Tongue (tissue), 2 donors: Measurements from ENCODE around the gene PXDC1. TPM values are rescaled to one million over a fixed set of nuclear protein-coding genes. Genes with fewer than 3 reads are reported as not detected.
A peak's percentile ranks its signal among the peaks of the same experiment; 100 is the strongest.

Experiments used
- DNase-seq: peaks from one replicate; pipeline ENCODE4 v3.0.0-alpha.2; 2015
- total RNA-seq: library from RNA; depleted of rRNA; stranded (reverse); fragments of >200 nt; gene quantifications from one replicate; pipeline ENCODE4 v1.2.3, GENCODE V29; 2014

PXDC1 gene
- total RNA-seq, 1 donor from 2014 or later = 32.5 TPM

DNA sequence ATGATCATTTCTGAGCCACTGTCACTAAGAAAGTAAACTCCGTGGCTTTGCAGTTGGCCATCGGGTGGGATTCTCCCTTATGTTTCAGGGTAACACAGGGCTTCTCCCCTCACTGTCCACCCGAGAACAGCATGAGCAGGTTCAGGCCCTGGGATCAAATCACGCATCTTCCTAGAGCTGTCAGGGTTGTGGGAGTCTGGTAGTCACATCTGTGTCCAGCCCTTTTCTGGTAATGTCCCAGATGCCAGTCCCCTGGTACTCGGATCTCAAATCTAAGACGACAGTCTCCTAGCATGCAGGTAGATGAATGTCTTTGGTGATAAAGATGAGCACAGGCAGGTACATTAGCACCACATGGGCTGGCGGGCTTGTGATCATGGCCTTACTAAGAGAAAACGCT, 4.8 kb downstream of the PXDC1 start:
- no peak for DNase-seq

DNA sequence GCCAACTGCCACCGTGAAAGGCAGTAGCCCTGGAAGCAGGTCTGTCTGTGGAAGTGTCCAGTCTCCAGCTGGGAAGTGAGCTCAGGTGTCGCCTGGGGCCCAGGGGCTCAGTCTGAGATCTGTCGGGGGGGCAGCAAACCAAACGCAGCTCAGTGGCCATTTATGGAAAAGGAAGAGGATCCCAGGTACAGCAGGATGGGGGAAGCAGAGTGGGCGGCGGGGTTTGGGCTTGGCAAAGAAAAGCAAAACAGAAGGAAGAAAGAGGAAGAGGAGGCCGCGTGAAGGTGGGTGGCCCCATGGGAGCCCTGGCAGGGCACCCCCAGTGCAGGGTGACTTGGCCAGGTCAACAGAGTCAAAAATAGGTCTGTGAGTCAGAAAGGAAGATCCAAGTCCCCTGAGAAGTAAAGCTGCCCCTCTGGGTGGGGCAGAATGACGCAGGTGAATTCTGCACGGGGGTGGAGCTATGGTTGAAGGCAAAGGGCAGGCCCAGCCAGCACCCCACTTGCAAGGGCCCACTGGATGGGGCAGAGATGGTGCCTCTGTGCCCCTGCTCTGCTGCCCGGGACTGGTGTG, 5.3 kb downstream of the PXDC1 start:
- no peak for DNase-seq

DNA sequence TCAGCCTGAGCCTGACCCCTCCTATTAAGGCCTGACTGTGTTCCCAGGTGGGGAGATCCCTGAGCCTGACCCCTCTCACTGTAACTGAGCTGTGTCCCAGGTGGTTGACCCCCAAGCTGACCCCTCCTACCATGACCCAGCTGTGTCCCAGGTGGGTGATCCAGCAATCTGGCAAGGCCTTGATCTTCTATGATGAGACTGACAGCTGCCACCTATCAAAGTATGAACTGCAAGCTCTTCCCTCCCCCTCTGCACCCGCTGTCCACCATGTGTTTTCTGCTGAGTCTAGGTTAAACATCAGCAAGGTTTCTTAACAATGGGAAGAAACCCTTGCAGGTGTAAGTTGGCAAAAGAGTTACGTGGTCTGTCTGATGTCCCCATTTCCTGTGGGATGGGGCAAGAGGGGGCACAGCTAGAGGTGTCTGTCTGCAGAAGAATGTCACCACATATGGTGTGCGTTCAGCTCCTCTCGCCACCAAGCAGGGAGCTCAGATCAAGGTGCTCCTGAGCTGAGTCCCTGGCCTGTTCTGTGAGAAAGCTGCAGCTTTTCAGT, 5.9 kb downstream of the PXDC1 start:
- DNase-seq = no peak

DNA sequence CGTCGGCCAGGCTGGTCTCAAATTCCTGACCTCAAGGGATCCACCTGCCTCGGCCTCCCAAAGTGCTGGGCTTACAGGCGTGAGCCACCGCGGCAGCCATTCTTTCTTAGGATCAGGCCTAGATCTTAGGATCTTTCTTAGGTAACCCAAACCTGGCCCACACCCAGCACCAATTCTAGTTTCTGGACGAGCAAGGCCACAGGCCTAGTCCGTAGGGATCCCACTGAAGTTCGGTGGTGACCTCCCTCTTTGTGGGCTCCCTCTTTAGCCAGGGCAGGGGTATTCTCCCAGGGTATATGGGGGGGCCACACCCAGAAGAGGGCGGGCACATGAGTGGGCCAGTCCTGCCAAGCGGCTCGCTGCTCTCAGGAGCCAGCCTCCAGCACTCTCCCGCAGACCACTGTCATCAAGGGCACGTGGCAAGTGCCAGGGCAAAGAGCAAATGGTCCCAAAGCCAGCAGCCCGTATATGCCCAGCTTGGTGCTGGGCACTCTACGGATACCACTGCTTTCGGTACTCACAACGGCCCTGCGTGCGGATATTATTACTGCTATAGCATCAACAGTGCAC, 6.5 kb downstream of the PXDC1 start:
- no peak for DNase-seq

DNA sequence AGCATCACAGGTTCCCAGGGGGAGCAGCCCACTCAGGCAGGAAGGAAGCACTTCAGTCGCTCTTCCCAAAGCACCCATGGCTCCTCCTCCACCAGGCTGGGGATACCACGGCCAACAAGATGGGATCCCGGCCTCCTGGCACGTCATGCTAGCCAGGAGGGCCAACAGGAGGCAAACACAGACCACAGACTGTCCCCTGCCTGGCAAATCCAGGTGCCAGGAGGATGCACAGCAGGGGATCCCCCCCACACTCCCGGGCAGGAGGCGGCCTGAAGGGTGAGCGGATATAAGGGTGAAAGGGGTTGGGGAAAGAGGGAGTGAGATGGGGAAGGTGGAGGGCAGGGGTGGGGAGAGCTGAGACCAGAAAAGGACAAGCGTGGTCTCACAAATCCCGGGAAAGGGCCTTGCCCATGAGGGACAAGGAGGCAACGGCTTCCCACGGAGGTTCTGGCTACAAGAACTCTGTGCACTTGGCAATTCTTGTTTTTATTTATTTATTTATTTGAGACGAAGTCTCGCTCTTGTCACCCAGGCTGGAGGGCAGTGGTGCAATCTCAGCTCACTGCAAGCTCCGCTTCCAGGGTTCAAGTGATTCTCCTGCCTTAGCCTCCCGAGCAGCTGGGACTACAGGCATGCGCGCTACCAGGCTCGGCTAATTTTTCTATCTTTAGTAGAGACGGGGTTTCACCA, 7.2 kb downstream of the PXDC1 start:
- no peak for DNase-seq

DNA sequence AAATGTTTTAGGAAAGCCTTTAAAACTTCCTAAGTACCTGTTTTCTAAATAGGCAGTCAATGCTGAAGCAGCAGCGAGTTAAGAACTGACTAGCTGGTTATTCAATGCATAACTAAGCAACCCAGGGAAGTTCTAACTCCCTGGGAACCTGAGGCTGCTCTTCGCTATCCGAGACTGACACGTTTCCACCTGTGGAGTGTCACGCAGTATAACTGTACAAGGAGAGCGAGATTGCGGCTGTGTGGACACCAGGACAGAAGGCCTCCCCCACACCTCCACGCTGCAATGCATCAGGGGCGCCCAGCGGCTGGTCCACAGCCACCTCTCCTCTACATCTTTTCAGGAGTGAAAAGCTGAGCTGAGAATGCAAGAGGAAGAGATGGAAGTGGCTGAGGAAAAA, 8.0 kb downstream of the PXDC1 start:
- no peak for DNase-seq

DNA sequence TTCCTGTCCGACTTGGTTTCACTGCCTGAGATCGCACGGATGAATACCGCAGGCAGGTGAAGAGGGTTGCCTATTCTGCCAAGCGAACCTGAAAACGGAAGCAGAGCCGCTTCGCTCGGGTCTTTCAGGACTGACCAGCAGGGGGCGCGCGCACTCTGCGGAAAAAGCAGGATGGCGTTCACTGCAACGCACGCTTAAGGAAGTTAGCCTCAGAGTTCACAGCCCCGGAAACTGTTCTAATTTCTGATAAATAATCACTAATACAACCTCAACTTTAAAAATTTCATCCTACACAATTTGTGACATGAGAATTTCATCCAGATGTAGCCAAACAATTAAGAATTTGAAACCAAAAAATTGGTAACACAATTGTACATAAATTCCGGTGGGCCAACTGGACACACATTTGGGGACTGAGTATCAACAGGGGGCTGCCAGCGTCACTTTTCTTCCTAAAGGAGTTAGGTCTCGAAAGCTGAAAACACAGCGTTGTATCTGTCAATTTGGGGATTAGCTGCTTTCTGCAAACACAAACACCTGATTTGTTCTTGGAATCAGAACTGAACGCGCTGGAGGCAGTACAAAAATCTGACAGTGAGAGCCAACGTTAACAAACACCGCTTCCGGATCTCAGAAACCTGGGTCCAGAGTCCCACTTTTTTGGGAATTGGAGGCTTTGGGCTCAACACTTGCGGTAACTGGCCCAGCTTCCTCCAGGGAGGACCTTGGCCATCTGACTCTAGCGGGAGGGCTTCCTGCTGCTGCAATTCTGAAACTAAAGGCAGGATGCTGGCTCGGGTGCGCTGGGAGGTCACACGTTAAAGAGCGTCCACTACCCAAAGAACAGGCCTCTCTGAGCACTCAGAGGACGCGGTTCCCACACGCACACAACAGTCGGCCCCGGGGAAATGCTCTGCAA, 8.8 kb downstream of the PXDC1 start:
- DNase-seq = peak; percentile 93

DNA sequence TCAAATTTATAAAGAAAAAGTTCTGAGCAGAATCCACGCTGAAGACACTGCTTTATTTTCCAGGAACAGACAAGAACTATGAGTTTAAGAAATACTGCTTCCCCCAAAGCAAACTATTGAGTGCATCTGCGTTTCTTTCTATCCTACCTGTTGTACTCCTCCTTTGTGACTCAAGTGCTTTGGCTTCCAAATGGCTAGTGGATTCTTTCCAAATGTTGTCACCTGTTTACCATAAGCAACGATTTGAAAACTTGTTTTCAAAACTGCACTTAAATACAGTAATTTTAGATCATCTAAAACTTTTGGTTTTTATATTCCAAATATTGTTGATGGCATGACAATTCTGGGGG, 9.5 kb downstream of the PXDC1 start:
- no peak for DNase-seq

DNA sequence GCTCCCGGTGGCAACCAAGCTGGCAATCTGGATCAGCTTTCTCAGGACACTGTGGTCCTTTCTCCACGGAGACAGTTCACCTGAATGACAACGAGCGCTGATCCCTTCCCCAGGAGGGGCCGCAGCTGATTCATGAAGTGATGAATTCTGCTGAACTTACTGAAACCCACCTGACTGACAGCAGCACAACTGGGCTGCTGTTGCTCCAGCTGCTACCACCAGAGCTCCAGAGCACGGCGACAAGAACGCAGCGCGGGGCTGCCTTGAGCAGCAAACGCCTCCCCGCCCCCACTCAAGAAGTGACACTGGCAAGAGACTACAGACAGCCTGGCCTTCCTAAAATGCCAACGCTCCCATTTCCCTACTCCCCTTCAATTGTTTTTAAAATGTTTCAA, 10.0 kb downstream of the PXDC1 start:
- DNase-seq = no peak

DNA sequence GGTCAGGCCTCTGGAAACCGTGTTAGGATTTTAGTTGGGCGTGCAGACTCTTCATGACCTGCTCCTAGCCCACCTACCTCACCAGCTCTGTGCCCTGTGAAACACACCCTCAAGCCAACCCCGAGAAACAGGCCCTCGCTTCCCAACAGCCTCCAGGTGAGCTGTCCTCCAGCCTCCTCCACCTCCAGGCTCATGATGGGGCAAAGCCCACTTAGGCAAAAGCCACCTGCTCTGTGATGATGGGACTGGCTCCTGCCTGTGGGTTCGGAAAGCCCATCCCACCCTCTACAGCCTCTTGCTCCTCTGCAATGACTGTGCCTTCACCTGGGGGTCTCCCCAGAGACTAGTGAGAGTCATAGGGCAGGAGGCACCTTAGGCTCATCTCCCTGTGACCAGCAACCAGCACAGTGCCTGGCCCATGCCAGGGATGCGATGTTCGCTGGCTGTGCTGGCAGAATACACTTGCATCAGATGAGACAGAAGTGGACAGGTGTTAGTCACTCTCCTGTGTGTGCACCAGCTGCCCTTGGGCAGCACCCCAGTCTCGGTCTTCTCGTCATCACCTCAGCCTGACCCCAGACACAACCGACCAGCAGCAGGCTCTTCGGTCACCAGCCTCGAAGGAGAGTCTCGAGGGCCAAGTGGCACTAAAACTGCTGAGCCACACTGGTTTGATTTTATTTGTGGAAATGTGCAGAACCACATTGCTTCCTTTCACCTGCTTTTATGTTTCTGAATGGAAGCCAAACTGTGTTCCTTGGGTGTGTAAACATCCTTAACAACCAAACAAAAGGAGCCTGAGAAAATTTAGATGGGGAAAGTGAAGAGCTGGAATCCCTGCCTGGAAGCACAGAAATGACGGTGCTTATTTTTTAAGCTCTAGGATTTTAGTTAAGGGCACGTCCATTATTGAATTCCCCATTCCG, 10.7 kb downstream of the PXDC1 start:
- no peak for DNase-seq

DNA sequence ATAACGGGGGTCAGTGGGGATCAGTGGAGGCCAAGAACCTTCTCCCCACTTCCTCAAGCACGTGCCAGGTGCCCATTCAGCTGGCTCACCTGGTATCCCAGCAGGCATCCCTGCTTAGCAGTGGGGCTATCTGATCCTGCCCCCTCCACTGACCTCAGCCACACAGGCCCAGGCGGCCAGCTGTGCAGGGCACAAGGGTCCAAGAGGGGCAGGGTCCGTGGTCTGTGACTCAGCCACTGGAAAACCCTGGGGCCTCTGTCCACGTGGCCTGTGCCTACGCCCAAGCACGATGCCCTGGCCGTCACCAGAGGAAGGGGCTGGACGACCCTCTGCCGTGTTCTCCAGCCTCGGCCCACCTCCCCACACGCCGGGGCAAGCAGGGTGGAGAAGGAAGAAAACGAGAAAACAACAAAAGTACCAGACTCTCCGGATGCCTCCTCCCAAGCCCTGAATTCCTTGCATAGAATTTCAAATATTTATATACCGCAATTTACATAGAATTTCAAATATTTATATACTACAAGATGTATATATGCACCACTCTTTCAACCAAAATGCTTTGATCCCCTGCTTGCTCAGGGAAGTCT, 12.1 kb downstream of the PXDC1 start:
- no peak for DNase-seq

DNA sequence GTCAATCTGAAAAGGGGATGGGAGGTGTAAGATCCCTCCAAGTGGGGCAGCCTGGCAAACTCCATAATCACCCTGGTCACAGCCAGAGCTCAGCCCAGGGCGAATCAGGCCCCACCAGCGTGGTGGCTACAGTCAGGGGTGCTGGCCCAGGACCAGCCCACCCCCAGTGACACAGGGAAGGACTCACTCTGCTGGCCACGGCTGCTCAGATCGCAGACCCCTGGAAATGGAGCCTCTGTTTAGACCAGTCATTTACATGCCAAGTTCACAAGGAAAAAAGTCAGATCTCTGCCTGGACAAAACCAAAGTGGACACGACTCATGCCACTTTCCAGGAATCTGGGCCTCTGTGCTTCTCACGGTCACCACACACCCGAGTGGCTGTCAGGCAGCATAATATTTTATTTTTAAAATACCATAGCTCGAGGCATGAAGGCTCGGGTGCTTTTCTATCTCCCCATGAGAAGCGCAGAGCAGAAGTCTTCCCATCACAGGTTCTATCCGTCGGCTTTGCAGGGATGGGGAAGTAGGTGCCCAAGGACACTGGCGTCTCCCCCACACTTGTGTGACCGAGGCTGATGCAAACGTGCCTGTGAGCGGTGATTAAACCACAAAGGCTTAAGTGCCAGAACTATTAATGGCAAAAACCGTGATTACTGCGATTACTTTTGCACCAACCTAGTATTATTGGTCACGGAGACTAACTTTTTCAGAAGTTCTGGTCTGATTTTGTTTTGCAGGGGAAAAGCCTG, 13.0 kb downstream of the PXDC1 start:
- no peak for DNase-seq

DNA sequence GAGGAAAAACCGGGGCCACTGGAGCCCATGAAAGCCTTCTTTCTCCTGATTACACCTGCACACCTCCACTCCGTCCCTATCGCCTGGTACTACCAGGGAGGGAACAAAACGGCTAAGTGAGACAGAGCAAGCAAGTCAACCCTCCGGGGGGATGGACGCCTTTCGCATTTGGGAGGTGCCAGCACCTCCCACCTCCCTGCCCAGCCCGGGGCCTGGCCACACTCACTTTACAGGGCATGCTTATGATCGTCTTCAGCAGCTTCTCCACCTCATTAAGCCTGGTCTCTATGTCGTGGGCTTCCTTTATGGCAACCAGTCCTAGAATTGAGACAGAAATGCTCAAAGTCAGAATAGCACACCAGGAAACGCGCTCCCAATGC, 13.7 kb downstream of the PXDC1 start:
- no peak for DNase-seq

DNA sequence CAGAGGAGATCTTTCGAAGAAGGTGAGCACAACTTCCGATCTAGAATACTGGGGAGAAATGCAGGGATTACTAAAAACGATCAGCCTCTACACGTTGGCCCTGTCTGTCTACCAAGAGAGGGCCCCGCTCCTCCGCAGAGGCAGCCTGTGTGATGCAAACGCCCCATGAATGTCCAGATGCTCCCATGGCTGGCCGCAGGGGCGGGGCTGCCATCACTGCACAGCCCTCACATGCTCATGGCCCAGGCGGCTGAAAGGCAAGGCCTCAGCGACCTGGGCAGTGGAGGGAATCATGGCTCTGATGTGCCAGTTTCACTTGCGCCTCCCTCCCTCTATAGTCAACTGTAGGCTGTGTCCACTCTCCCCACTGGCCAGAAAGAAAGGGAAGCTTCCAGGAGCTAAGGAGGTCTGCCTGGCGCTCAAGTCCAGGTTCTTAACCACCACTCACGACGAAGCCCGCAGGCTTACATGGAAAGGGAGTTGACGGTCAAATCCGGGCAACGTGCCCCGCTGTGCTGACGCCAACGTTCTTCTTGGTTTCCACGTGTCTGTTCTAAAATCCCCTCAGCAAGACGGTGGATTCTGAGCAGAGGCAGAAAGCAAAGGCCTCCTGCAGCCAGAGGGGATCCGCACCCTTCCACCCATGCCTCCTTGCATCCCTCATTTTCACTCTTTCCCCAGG, 14.2 kb downstream of the PXDC1 start:
- DNase-seq = no peak

DNA sequence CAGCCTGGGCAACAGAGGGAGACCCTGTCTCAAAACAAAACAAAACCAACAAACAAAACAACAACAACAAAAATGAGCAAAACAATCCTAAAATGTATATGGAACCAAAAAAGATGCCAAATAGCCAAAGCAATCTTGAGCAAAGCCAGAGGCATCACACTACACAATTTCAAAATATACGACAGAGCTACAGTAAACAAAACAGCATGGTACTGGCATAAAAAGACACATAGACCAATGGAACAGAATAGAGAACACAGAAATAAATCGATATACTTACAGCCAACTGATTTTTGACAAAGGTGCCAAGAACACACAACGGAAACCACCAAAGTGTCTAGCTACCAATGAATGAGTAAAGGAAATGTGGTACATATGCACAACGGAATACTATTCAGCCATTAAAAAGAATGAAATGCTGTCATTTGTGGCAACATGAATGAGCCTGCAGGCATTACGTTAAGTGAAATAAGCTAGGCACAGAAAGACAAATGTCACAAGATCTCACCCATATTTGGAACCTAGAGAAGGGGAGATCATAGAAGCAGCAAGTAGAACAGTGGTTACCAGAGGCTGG, 16.4 kb downstream of the PXDC1 start:
- DNase-seq = no peak

DNA sequence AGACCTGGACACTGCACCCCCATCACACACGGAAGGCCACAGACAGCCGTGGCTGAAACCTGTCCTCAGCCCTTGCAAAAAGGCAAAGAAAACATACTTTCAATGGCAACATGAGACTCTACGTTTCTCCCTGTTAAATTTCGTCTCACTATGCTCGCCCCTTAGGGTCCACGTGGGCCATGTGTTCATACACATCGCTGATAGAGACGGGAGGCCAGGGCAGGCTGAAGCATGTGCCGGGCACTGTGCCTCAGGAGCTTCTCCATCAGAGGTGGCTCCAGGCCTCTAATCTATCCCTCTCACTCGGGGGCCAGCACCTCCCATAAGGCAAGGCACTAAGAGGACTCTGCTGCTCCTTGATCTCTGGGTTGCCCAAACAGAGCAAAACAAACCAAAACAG, 17.5 kb downstream of the PXDC1 start:
- DNase-seq = no peak

DNA sequence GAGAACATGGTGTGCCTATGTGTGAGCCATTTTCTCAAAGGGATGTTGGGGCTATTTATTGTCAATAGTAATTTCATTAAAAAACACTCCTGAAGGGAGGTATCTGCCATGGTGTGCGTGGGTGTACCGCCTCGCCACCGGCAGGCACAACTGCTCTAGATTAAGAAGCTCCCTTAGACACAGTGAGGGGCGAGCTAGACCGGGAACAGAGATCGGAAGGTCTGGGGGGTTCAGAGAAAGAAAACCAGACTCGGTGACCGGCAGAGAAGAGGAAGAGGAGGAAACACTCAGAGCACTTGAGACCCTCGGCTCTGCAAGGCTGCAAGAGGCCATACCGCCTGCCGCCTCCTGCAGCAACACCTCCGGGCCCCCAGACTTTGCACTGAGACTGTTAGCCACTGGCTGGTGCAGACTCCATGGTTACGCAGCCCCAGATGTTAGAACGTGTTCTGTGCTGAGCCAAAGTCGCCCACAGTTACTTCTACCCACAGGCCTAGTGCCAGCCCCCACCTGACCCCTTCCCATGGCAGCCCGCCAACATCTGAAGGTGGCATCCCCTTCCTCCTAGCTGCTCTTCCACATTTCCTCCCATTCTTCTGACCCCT, 18.1 kb downstream of the PXDC1 start:
- no peak for DNase-seq

DNA sequence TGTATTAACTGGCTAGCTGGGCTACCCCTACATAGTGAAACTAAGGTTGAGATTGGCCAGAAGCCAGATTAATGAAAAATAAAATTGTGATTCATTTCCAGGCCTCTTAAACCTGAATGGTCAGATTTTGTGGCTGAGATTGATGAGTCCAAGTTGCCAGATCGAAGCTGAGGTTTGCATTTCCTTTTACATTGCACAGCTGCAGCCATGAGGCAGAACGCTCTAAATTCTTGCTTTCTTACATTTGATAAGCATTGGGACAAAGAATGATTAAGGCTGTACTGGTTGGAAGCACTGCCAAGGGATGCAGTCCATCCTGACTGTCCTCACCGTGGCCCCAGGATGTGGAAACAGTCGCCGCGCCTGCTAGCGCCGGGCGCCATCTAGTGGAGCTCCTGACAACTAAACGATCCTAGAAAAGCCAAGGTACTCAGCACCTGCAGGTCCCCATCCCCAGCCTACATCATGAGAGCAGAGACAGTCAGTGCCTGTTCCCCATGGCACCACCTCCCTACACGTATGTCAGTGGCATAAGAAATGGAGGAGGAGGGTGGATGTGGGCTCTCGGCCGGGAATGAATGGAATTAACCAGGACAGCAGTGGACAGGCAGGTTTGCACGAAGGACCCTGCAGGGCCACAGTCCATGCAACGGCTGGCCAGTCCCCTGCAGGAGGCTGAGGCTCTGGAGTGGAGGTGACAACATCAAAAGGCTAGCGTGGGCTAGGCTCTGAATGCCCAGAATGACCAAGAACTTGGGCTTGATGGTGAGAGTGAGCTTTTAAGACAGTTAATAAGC, 19.0 kb downstream of the PXDC1 start:
- peak; percentile 85 for DNase-seq
